PC-3 (cell line): Measurements from ENCODE around the gene H6PD.

Experiments
- CTCF ChIP-seq: fragments of 300-600 bp; sonication (generic); conservative IDR thresholded peaks from 2 replicates; pipeline ENCODE4 v1.5.1; 2017; ENCODE audit warnings: antibody characterized with exemption, low read depth, mild to moderate bottlenecking, low read length
- EZH2 ChIP-seq: fragments of 300-600 bp; sonication (generic); IDR thresholded peaks from one replicate; pipeline ENCODE4 v1.6.1; 2017; ENCODE audit warnings: antibody characterized with exemption, mild to moderate bottlenecking, low read length; ENCODE audit not compliant: unreplicated experiment

GRCh38 chr1:9263984-9264872 lies 29.7 kb downstream of the H6PD start:
- TF ChIP-seq CTCF (no peak), EZH2 (no peak)
